Liver (tissue), 3 donors: ENCODE measurements around the gene MPRIP.

Source experiments
- EGR1 ChIP-seq, 2 donors: IDR thresholded peaks; 2 replicates each; pipeline ENCODE4 v1.6.1; 2016 to 2018; ENCODE audit warnings: antibody characterized with exemption in 2 of 2, low read depth in 2 of 2
- GABPA ChIP-seq, 2 donors: IDR thresholded peaks in 1 of 2; conservative IDR thresholded peaks in 1 of 2; 2 replicates each; pipeline ENCODE4 v1.6.1; 2016; ENCODE audit warnings: antibody characterized with exemption in 2 of 2, mild to moderate bottlenecking in 1 of 2, moderate library complexity in 1 of 2
- HNF4A ChIP-seq, 2 donors: conservative IDR thresholded peaks; 2 replicates each; pipeline ENCODE4 v1.6.1; 2016; ENCODE audit warnings: antibody characterized with exemption in 2 of 2, mild to moderate bottlenecking in 2 of 2
- HNF4G ChIP-seq: IDR thresholded peaks from 2 replicates; pipeline ENCODE4 v1.6.1; 2016; ENCODE audit warnings: antibody characterized with exemption
- JUND ChIP-seq, 2 donors: IDR thresholded peaks; 2 replicates each; pipeline ENCODE4 v1.6.1; 2016; ENCODE audit warnings: antibody characterized with exemption in 2 of 2
- RXRA ChIP-seq, 2 donors: IDR thresholded peaks; 2 replicates each; pipeline ENCODE4 v1.6.1; 2017 to 2018; ENCODE audit warnings: antibody characterized with exemption in 2 of 2, mild to moderate bottlenecking in 1 of 2
- SP1 ChIP-seq: IDR thresholded peaks from 2 replicates; pipeline ENCODE4 v1.6.1; 2018; ENCODE audit warnings: antibody characterized with exemption, mild to moderate bottlenecking
- TAF1 ChIP-seq: conservative IDR thresholded peaks from 2 replicates; pipeline ENCODE4 v1.6.1; 2016; ENCODE audit warnings: antibody characterized with exemption, mild to moderate bottlenecking
- YY1 ChIP-seq: IDR thresholded peaks from 2 replicates; pipeline ENCODE4 v1.6.1; 2016; ENCODE audit warnings: antibody characterized with exemption, mild to moderate bottlenecking
- TF ChIP-seq, protein P1 (sequence below): IDR thresholded peaks from 2 replicates; pipeline ENCODE4 v1.6.1; 2016; ENCODE audit warnings: antibody characterized with exemption
- TF ChIP-seq, protein P2 (sequence below): fragments of 150-350 bp; IDR thresholded peaks from 2 replicates; pipeline ENCODE4 v1.5.1; 2017; ENCODE audit warnings: improper control_type of control experiment, low read depth, low read length; ENCODE audit not compliant: missing input control
- TF ChIP-seq, protein P3 (sequence below): IDR thresholded peaks from 2 replicates; pipeline ENCODE4 v1.6.1; 2016; ENCODE audit warnings: antibody characterized with exemption
- TF ChIP-seq, protein P4 (sequence below): IDR thresholded peaks from 2 replicates; pipeline ENCODE4 v1.6.1; 2016; ENCODE audit warnings: antibody characterized with exemption
- TF ChIP-seq, protein P5 (sequence below): IDR thresholded peaks from 2 replicates; pipeline ENCODE4 v1.6.1; 2016; ENCODE audit warnings: antibody characterized with exemption, mild to moderate bottlenecking
- donor health status: healthy.
- donor health status: healthy.

DNA sequence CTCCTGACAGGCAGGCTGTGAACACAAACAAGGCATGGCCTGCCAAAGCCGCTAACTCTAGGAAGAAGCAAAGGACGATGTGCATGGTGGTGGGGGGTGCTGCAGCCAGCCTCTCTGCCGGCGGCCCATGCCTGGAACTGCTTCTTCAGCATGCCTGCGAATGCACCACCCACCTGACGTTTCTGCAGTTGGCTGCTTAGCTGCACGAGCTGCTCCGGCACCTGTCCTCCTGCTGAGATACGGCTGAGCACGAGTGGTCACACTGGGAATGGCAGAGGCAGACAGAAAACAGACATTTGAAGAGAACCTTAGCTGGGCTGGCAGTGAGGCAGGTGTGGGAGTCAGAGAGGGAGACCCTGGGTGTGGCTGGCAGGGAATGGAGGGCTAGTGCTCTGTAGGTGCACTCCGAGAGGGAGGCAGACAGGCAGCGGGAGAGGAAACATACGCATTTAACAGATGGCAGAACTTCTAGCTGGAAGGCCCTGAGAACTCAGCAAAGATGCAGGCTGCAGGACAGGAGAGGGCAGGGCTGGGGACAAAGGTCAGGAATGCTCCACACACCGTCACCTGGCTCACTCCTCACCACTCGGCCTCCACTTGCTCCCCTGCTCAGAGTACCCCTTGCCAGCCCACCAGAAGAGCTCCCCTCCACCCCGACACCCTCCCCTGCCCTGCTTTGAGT lies 189.5 kb downstream of the MPRIP start:
- TF ChIP-seq, protein P1, sequence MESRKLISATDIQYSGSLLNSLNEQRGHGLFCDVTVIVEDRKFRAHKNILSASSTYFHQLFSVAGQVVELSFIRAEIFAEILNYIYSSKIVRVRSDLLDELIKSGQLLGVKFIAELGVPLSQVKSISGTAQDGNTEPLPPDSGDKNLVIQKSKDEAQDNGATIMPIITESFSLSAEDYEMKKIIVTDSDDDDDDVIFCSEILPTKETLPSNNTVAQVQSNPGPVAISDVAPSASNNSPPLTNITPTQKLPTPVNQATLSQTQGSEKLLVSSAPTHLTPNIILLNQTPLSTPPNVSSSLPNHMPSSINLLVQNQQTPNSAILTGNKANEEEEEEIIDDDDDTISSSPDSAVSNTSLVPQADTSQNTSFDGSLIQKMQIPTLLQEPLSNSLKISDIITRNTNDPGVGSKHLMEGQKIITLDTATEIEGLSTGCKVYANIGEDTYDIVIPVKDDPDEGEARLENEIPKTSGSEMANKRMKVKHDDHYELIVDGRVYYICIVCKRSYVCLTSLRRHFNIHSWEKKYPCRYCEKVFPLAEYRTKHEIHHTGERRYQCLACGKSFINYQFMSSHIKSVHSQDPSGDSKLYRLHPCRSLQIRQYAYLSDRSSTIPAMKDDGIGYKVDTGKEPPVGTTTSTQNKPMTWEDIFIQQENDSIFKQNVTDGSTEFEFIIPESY, result no peak
- TF ChIP-seq, protein P2, sequence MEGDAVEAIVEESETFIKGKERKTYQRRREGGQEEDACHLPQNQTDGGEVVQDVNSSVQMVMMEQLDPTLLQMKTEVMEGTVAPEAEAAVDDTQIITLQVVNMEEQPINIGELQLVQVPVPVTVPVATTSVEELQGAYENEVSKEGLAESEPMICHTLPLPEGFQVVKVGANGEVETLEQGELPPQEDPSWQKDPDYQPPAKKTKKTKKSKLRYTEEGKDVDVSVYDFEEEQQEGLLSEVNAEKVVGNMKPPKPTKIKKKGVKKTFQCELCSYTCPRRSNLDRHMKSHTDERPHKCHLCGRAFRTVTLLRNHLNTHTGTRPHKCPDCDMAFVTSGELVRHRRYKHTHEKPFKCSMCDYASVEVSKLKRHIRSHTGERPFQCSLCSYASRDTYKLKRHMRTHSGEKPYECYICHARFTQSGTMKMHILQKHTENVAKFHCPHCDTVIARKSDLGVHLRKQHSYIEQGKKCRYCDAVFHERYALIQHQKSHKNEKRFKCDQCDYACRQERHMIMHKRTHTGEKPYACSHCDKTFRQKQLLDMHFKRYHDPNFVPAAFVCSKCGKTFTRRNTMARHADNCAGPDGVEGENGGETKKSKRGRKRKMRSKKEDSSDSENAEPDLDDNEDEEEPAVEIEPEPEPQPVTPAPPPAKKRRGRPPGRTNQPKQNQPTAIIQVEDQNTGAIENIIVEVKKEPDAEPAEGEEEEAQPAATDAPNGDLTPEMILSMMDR, result no peak
- TF ChIP-seq HNF4G (no peak), YY1 (no peak), TAF1 (no peak), HNF4A (conservative IDR thresholded peaks at IDR 0.05) (peak; percentile 39 to 45), GABPA (IDR thresholded peaks at IDR 0.05 in 1 of 2, conservative IDR thresholded peaks at IDR 0.05 in 1 of 2) (no peak), EGR1 (IDR thresholded peaks at IDR 0.05; ENCODE audit: low read depth in 2 of 2) (no peak), SP1 (no peak), JUND (IDR thresholded peaks at IDR 0.05) (no peak), RXRA (IDR thresholded peaks at IDR 0.05) (no peak)
- TF ChIP-seq, protein P3, sequence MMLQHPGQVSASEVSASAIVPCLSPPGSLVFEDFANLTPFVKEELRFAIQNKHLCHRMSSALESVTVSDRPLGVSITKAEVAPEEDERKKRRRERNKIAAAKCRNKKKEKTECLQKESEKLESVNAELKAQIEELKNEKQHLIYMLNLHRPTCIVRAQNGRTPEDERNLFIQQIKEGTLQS, result no peak
- TF ChIP-seq, protein P4, sequence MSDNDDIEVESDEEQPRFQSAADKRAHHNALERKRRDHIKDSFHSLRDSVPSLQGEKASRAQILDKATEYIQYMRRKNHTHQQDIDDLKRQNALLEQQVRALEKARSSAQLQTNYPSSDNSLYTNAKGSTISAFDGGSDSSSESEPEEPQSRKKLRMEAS, result no peak
- TF ChIP-seq, protein P5, sequence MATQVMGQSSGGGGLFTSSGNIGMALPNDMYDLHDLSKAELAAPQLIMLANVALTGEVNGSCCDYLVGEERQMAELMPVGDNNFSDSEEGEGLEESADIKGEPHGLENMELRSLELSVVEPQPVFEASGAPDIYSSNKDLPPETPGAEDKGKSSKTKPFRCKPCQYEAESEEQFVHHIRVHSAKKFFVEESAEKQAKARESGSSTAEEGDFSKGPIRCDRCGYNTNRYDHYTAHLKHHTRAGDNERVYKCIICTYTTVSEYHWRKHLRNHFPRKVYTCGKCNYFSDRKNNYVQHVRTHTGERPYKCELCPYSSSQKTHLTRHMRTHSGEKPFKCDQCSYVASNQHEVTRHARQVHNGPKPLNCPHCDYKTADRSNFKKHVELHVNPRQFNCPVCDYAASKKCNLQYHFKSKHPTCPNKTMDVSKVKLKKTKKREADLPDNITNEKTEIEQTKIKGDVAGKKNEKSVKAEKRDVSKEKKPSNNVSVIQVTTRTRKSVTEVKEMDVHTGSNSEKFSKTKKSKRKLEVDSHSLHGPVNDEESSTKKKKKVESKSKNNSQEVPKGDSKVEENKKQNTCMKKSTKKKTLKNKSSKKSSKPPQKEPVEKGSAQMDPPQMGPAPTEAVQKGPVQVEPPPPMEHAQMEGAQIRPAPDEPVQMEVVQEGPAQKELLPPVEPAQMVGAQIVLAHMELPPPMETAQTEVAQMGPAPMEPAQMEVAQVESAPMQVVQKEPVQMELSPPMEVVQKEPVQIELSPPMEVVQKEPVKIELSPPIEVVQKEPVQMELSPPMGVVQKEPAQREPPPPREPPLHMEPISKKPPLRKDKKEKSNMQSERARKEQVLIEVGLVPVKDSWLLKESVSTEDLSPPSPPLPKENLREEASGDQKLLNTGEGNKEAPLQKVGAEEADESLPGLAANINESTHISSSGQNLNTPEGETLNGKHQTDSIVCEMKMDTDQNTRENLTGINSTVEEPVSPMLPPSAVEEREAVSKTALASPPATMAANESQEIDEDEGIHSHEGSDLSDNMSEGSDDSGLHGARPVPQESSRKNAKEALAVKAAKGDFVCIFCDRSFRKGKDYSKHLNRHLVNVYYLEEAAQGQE, result no peak
